HCT116 (cell line): ENCODE measurements around the gene GSTO1. TPM values are rescaled to one million over a fixed set of nuclear protein-coding genes. Genes with fewer than 3 reads are reported as not detected.

ENCODE experiments used
- ATAC-seq: fragments of 200-7000 bp; cut with Tn5 transposase; 2 replicates; pipeline ENCODE4 v1.9.1; 2020; ENCODE audit warnings: mild to moderate bottlenecking, moderate library complexity
- BruUV-seq: library from RNA; stranded (reverse); fragments of 400-500 nt; replicated peaks from 2 replicates; lab custom pipeline; 2021; lab: Mats Ljungman, UMichigan
- CTCF ChIA-PET: fragments of 300-600 bp; sonication (Branson Sonifier 250); formaldehyde crosslinking; loops from one replicate; lab custom pipeline; 2021; ENCODE audit warnings: antibody characterized with exemption; lab: Charles Lee
- POLR2A ChIA-PET: fragments of 300-600, 350-600 bp; sonication (Branson Sonifier 250); formaldehyde crosslinking; loops from one replicate; lab custom pipeline; 2021; ENCODE audit warnings: antibody characterized with exemption; lab: Charles Lee
- RAD21 ChIA-PET, 2 experiments: fragments of 300-600 bp; sonication (Branson Sonifier 250); formaldehyde crosslinking; loops; one replicate each; lab custom pipeline; 2023; ENCODE audit warnings: low total read pairs in 2 of 2; ENCODE audit not compliant: uncharacterized antibody in 2 of 2, unreplicated experiment in 2 of 2, low non-redundant PET in 1 of 2; lab: Charles Lee
- DNase-seq: peaks from one replicate; pipeline ENCODE4 v3.0.0-alpha.2; 2010; ENCODE audit warnings: low read depth, low spot score
- H2AFZ ChIP-seq: fragments of 200-600 bp; shearing (Covaris generic), sonication (generic); 2 replicates; pipeline ENCODE4 v1.6.1; 2017; ENCODE audit warnings: low read depth, mixed run types, mixed read lengths, antibody characterized with exemption, low read length; ENCODE audit not compliant: poor library complexity, severe bottlenecking
- H3K27ac ChIP-seq: 2 replicates; pipeline ENCODE4 v1.5.1; 2012; ENCODE audit warnings: low read depth, low read length
- H3K27me3 ChIP-seq: fragments of 200-600 bp; sonication (generic); 2 replicates; pipeline ENCODE4 v1.6.1; 2016; ENCODE audit warnings: mixed run types, low read length, mixed read lengths; ENCODE audit not compliant: insufficient read depth
- H3K36me3 ChIP-seq, 2 experiments: fragments of 200-500 bp in 1 of 2; fragments of 200-600 bp in 1 of 2; sonication (Bioruptor generic) in 1 of 2; sonication (generic) in 1 of 2; 2 replicates each; pipeline versions ENCODE4 v1.5.1 to v1.6.1; 2014 to 2016; ENCODE audit warnings: low read length in 2 of 2, inconsistent platforms in 1 of 2, mixed read lengths in 1 of 2, mixed run types in 1 of 2; ENCODE audit not compliant: insufficient read depth in 2 of 2, control insufficient read depth in 1 of 2
- H3K4me1 ChIP-seq, 2 experiments: fragments of 200-600 bp in 1 of 2; sonication (generic) in 1 of 2; 2 replicates each; pipeline versions ENCODE4 v1.5.1 to v1.6.1; 2012 to 2017; ENCODE audit warnings: low read length in 2 of 2, inconsistent platforms in 1 of 2, mild to moderate bottlenecking in 1 of 2, mixed read lengths in 1 of 2, mixed run types in 1 of 2, moderate library complexity in 1 of 2; ENCODE audit not compliant: insufficient read depth in 2 of 2, control insufficient read depth in 1 of 2
- H3K4me2 ChIP-seq: fragments of 200-600 bp; sonication (generic); 2 replicates; pipeline ENCODE4 v1.6.1; 2017; ENCODE audit warnings: mixed run types, low read length, mixed read lengths
- H3K4me3 ChIP-seq, 2 experiments: fragments of 200-600 bp in 1 of 2; sonication (generic) in 1 of 2; replicated peaks in 1 of 2; 2 replicates each; pipeline ENCODE4 v1.5.1; 2011 to 2016; ENCODE audit warnings: low read length in 2 of 2, control low read depth in 1 of 2, low read depth in 1 of 2, mild to moderate bottlenecking in 1 of 2, mixed read lengths in 1 of 2, mixed run types in 1 of 2
- H3K79me2 ChIP-seq: fragments of 200-600 bp; sonication (generic); 2 replicates; pipeline ENCODE4 v1.6.1; 2017; ENCODE audit warnings: mild to moderate bottlenecking, mixed run types, low read length, moderate library complexity, mixed read lengths; ENCODE audit not compliant: insufficient read depth
- H3K9ac ChIP-seq: fragments of 200-600 bp; sonication (generic); 2 replicates; pipeline ENCODE4 v1.6.1; 2016; ENCODE audit warnings: low read length, mixed read lengths
- H3K9me2 ChIP-seq: fragments of 200-600 bp; sonication (generic), shearing (Covaris generic); 2 replicates; pipeline ENCODE4 v1.6.1; 2017; ENCODE audit warnings: mixed run types, mild to moderate bottlenecking, moderate library complexity; ENCODE audit not compliant: insufficient read depth
- H3K9me3 ChIP-seq, 2 experiments: fragments of 200-500 bp in 1 of 2; fragments of 200-600 bp in 1 of 2; sonication (Bioruptor generic) in 1 of 2; sonication (generic) in 1 of 2; 2 replicates each; pipeline ENCODE4 v1.6.1; 2014 to 2017; ENCODE audit warnings: low read length in 2 of 2, mixed read lengths in 2 of 2, inconsistent platforms in 1 of 2, low read depth in 1 of 2, mild to moderate bottlenecking in 1 of 2, mixed run types in 1 of 2, moderate library complexity in 1 of 2; ENCODE audit not compliant: control insufficient read depth in 1 of 2, insufficient read depth in 1 of 2
- H4K20me1 ChIP-seq: fragments of 200-600 bp; sonication (generic), shearing (Covaris generic); 2 replicates; pipeline ENCODE4 v1.6.1; 2017; ENCODE audit warnings: mixed run types, mild to moderate bottlenecking, moderate library complexity; ENCODE audit not compliant: insufficient read depth
- CTCF ChIP-seq, 3 experiments: fragments of 200-600 bp in 1 of 3; sonication (generic) in 1 of 3; IDR thresholded peaks in 2 of 3; conservative IDR thresholded peaks in 1 of 3; 2 replicates each; pipeline ENCODE4 v1.5.1; 2012 to 2017; ENCODE audit warnings: low read depth in 2 of 3, low read length in 2 of 3, antibody characterized with exemption in 1 of 3, borderline replicate concordance in 1 of 3, control low read depth in 1 of 3, mild to moderate bottlenecking in 1 of 3, mixed read lengths in 1 of 3, mixed run types in 1 of 3, moderate library complexity in 1 of 3; ENCODE audit not compliant: insufficient read depth in 1 of 3
- ELF1 ChIP-seq: IDR thresholded peaks from 2 replicates; pipeline ENCODE4 v1.6.1; 2012; ENCODE audit warnings: low read depth, borderline replicate concordance
- FOSL1 ChIP-seq: IDR thresholded peaks from 2 replicates; pipeline ENCODE4 v1.6.1; 2012; ENCODE audit warnings: low read depth
- MAX ChIP-seq: IDR thresholded peaks from 2 replicates; pipeline ENCODE4 v1.6.1; 2012
- POLR2A ChIP-seq: IDR thresholded peaks from 2 replicates; pipeline ENCODE4 v1.7.0; 2011; ENCODE audit warnings: borderline replicate concordance; ENCODE audit not compliant: insufficient read depth, insufficient read length; ENCODE audit errors: extremely low read depth
- SIN3A ChIP-seq: IDR thresholded peaks from 2 replicates; pipeline ENCODE4 v1.6.1; 2012; ENCODE audit warnings: low read depth
- SP1 ChIP-seq: IDR thresholded peaks from 2 replicates; pipeline ENCODE4 v1.6.1; 2012; ENCODE audit warnings: low read depth
- SRF ChIP-seq: IDR thresholded peaks from 2 replicates; pipeline ENCODE4 v1.6.1; 2012; ENCODE audit warnings: low read depth
- ZFX ChIP-seq: fragments of 450-650 bp; IDR thresholded peaks from 2 replicates; pipeline ENCODE4 v1.6.1; 2017
- intact Hi-C: fragments of 100-400 bp; cut with micrococcal nuclease; formaldehyde crosslinking; loops from 2 replicates; pipeline ENCODE4 v1.10.0; 2022
- total RNA-seq: library from RNA; stranded (reverse); gene quantifications from one replicate; pipeline ENCODE4 v1.2.1, GENCODE V29; 2021; ENCODE audit not compliant: unreplicated experiment

Gene GSTO1
- total RNA-seq, 1 experiment from 2014 or later: 179 TPM

GRCh38 chr10:104264783-104265182 is 10.1 kb downstream of the GSTO1 start:
- BruUV-seq: no TSS peak
- Histone ChIP-seq H3K9ac (no peak overlapping the region), H3K4me3 (no peak overlapping the region), H3K36me3 (peaks cover 69 to 70% of the 10 kb centered on the region in 2 experiments), H2AFZ (no peak overlapping the region), H3K4me2 (no peak overlapping the region), H3K4me1 (peaks cover 4 to 26% of the 10 kb centered on the region in 2 experiments; a peak in 3 of 4 replicates), H3K79me2 (peaks cover 88% of the 10 kb centered on the region), H3K27me3 (no peaks in the 10 kb centered on the region), H3K9me2 (no peaks in the 10 kb centered on the region), H3K27ac (no peak overlapping the region), H4K20me1 (0 out of 2 replicates have a peak, but pooled peaks cover 9% of the 10 kb centered on the region), H3K9me3 (no peaks in the 10 kb centered on the region)
- ChIA-PET POLR2A (no interaction called here), RAD21 (no interaction called here), CTCF (interaction anchor here (0.8 kb wide), 1 partner anchor 10 kb away, joined by 4 read pairs; no protein-coding TSS in a partner anchor)
- DNase-seq: no peak
- intact Hi-C loops: loop anchor here (5.0 kb wide), 1 partner anchor 142 kb away; the partner anchor contains the start of gene SFR1
- no peak for ATAC-seq
- no peak for TF ChIP-seq SP1
- no peak for TF ChIP-seq MAX
- TF ChIP-seq ZFX: no peak
- no peak for TF ChIP-seq CTCF (IDR thresholded peaks at IDR 0.05 in 2 of 3, conservative IDR thresholded peaks at IDR 0.05 in 1 of 3; ENCODE audit: borderline replicate concordance in 1 of 3, insufficient read depth in 1 of 3, low read depth in 2 of 3, low read length in 2 of 3)
- TF ChIP-seq FOSL1: no peak
- TF ChIP-seq SRF: no peak
- no peak for TF ChIP-seq ELF1
- TF ChIP-seq SIN3A: no peak
- no peak for TF ChIP-seq POLR2A
